Kidney (tissue), 14 donors: Measurements from ENCODE around the gene LYPD3. TPM values are rescaled to one million over a fixed set of nuclear protein-coding genes. Genes with fewer than 3 reads are reported as not detected.

Source experiments
- DNase-seq, 5 donors: peaks; one replicate each; pipeline ENCODE4 v3.0.0-alpha.2; 2013 to 2020
- FAIRE-seq: peaks from 2 replicates; lab custom pipeline; 2012; peaks lifted over from hg19 to GRCh38; lab: Jason Lieb, UNC
- H3K27ac ChIP-seq, 2 donors: one replicate each; pipeline ENCODE4 v1.7.0; 2013; ENCODE audit warnings: low read depth in 2 of 2, low read length in 2 of 2, inconsistent platforms in 1 of 2
- H3K27me3 ChIP-seq: one replicate; pipeline ENCODE4 v1.7.1; 2013; ENCODE audit warnings: low read length, inconsistent platforms; ENCODE audit not compliant: control insufficient read depth, insufficient read depth
- H3K36me3 ChIP-seq, 3 donors: one replicate each; pipeline versions ENCODE4 v1.7.0 to v1.7.1; 2013; ENCODE audit warnings: low read length in 3 of 3, control low read depth in 1 of 3, inconsistent platforms in 1 of 3; ENCODE audit not compliant: insufficient read depth in 3 of 3, control insufficient read depth in 2 of 3
- H3K4me1 ChIP-seq, 3 donors: one replicate each; pipeline versions ENCODE4 v1.7.0 to v1.7.1; 2013; ENCODE audit warnings: low read length in 3 of 3, inconsistent platforms in 1 of 3, low read depth in 1 of 3; ENCODE audit not compliant: control insufficient read depth in 2 of 3, insufficient read depth in 2 of 3
- H3K4me3 ChIP-seq, 3 donors: one replicate each; pipeline versions ENCODE4 v1.7.0 to v1.8.1; 2013; ENCODE audit warnings: low read length in 3 of 3, control low read depth in 1 of 3, inconsistent platforms in 1 of 3
- H3K9ac ChIP-seq, 3 donors: one replicate each; pipeline versions ENCODE4 v1.7.0 to v1.7.1; 2013; ENCODE audit warnings: low read length in 3 of 3, control low read depth in 1 of 3, inconsistent platforms in 1 of 3
- H3K9me3 ChIP-seq, 3 donors: one replicate each; pipeline versions ENCODE4 v1.7.0 to v1.7.1; 2013; ENCODE audit warnings: low read length in 3 of 3, control low read depth in 1 of 3, inconsistent platforms in 1 of 3; ENCODE audit not compliant: control insufficient read depth in 2 of 3, insufficient read depth in 1 of 3
- intact Hi-C: fragments of 100-400 bp; cut with DNase I; formaldehyde crosslinking; loops from one replicate; pipeline ENCODE4 v1.11.1; 2022
- polyA plus RNA-seq: library from polyadenylated mRNA; stranded (reverse); fragments of 350-450 nt; fragmentation: Illumina TruSeq; extraction: RNeasy Lipid Tissue Mini Kit (QIAGEN cat#74804); gene quantifications from one replicate; pipeline ENCODE4 v1.2.3, GENCODE V29; 2014; ENCODE audit warnings: low read depth, low replicate concordance; ENCODE audit not compliant: insufficient read depth
- total RNA-seq: library from RNA; stranded (reverse); fragmentation: NEBNext Ultra II Directional; extraction: Animal tissue kit (Norgen Biotek cat#: 25700); gene quantifications from one replicate; pipeline ENCODE4 v1.2.1, GENCODE V29; 2021
- TF ChIP-seq, protein P1 (sequence below): IDR thresholded peaks from 3 replicates; pipeline ENCODE4 v1.5.1; 2012; ENCODE audit warnings: mild to moderate bottlenecking, moderate library complexity, borderline replicate concordance; ENCODE audit not compliant: insufficient read depth; ENCODE audit errors: extremely low read depth
- donor health status: control.
- donor health status: control.
- donor health status: control.
- donor health status: control.
- donor health status: control.
- donor health status: DM: yes; HTN: yes; CAD: no.
- donor health status: Normal renal cell carcinoma (clear cell type).

The LYPD3 gene
- total and polyA plus RNA-seq, 2 donors from 2014 or later: 1.7 to 2.2 TPM

GRCh38 chr19:43452582-43452981, 12.8 kb downstream of the LYPD3 start:
- FAIRE-seq (no peak), DNase-seq (no peak)
- TF ChIP-seq, protein P1, sequence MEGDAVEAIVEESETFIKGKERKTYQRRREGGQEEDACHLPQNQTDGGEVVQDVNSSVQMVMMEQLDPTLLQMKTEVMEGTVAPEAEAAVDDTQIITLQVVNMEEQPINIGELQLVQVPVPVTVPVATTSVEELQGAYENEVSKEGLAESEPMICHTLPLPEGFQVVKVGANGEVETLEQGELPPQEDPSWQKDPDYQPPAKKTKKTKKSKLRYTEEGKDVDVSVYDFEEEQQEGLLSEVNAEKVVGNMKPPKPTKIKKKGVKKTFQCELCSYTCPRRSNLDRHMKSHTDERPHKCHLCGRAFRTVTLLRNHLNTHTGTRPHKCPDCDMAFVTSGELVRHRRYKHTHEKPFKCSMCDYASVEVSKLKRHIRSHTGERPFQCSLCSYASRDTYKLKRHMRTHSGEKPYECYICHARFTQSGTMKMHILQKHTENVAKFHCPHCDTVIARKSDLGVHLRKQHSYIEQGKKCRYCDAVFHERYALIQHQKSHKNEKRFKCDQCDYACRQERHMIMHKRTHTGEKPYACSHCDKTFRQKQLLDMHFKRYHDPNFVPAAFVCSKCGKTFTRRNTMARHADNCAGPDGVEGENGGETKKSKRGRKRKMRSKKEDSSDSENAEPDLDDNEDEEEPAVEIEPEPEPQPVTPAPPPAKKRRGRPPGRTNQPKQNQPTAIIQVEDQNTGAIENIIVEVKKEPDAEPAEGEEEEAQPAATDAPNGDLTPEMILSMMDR: no peak
- Histone ChIP-seq H3K27me3 (no peaks in the 10 kb centered on the region), H3K4me3 (no peak overlapping the region), H3K9ac (no peak overlapping the region), H3K9me3 (peaks cover 0 to 4% (median 0%) of the 10 kb centered on the region in 3 donors), H3K36me3 (no peaks in the 10 kb centered on the region), H3K4me1 (no peaks in the 10 kb centered on the region), H3K27ac (no peak overlapping the region)
- intact Hi-C loops: no loop called here

GRCh38 chr19:43450545-43450997, 14.8 kb downstream of the LYPD3 start:
- Histone ChIP-seq H3K4me1 (no peaks in the 10 kb centered on the region), H3K9me3 (peaks cover 0 to 4% (median 0%) of the 10 kb centered on the region in 3 donors), H3K36me3 (no peaks in the 10 kb centered on the region), H3K4me3 (no peak overlapping the region), H3K9ac (no peak overlapping the region), H3K27ac (no peak overlapping the region), H3K27me3 (no peaks in the 10 kb centered on the region)
- DNase-seq: peak in 1 of 5 donors; percentile 7
- FAIRE-seq: no peak
- intact Hi-C loops: no loop called here
- TF ChIP-seq, protein P1: no peak

DNA sequence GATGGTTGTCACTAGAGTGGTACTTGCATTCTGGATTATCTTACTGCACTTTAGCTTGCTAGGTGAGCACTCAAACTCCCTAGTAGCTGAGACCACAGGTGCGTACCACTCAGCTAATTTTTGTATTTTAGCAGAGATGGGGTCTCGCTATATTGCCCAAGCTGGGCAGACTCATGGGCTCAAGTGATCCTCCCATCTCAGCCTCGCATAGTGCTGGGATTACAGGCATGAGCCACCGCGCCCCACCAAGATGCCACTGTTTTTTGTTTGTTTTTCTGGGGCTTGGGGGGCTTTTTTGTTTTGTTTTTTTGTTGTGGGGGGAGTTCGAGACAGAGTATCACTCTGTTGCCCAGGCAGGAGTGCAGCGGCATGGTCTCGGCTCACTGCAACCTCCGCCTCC, 17.8 kb downstream of the LYPD3 start:
- Histone ChIP-seq H3K9me3 (peaks cover 0 to 4% (median 0%) of the 10 kb centered on the region in 3 donors), H3K36me3 (no peaks in the 10 kb centered on the region), H3K27ac (no peak overlapping the region), H3K27me3 (no peaks in the 10 kb centered on the region), H3K4me1 (peaks cover 0 to 2% (median 0%) of the 10 kb centered on the region in 3 donors), H3K9ac (no peak overlapping the region), H3K4me3 (no peak overlapping the region)
- DNase-seq (peak in 1 of 5 donors; percentile 27), FAIRE-seq (no peak)
- intact Hi-C loops: loop anchor here (5.0 kb wide), 1 partner anchor 75 kb away; no protein-coding TSS in a partner anchor
- TF ChIP-seq, protein P1: no peak
